ENCODE measurements around the gene SORBS1. TPM values are rescaled to one million over a fixed set of nuclear protein-coding genes. Genes with fewer than 3 reads are reported as not detected.

The SORBS1 gene
- total RNA-seq, 1 donor from 2014 or later = 28.2 TPM

- TF ChIP-seq, protein P1, sequence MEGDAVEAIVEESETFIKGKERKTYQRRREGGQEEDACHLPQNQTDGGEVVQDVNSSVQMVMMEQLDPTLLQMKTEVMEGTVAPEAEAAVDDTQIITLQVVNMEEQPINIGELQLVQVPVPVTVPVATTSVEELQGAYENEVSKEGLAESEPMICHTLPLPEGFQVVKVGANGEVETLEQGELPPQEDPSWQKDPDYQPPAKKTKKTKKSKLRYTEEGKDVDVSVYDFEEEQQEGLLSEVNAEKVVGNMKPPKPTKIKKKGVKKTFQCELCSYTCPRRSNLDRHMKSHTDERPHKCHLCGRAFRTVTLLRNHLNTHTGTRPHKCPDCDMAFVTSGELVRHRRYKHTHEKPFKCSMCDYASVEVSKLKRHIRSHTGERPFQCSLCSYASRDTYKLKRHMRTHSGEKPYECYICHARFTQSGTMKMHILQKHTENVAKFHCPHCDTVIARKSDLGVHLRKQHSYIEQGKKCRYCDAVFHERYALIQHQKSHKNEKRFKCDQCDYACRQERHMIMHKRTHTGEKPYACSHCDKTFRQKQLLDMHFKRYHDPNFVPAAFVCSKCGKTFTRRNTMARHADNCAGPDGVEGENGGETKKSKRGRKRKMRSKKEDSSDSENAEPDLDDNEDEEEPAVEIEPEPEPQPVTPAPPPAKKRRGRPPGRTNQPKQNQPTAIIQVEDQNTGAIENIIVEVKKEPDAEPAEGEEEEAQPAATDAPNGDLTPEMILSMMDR (conservative IDR thresholded peaks at IDR 0.05) = no peak
- H3K27me3 Mint-ChIP-seq = no peaks in the 10 kb centered on the region
- peaks cover 6% of the 10 kb centered on the region for H3K36me3 Mint-ChIP-seq
- peaks cover 25% of the 10 kb centered on the region for H3K4me1 Mint-ChIP-seq (ENCODE audit: unreplicated experiment)
- no peak overlapping the region for H3K4me3 Mint-ChIP-seq
- no peaks in the 10 kb centered on the region for H3K9me3 Mint-ChIP-seq
- H3K27ac Mint-ChIP-seq = no peak overlapping the region
- no peak for DNase-seq (ENCODE audit: extremely low spot score, unreplicated experiment)
These were observed 131.5 kb downstream of the SORBS1 start for GRCh38 chr10:95429639-95430038.

DNA sequence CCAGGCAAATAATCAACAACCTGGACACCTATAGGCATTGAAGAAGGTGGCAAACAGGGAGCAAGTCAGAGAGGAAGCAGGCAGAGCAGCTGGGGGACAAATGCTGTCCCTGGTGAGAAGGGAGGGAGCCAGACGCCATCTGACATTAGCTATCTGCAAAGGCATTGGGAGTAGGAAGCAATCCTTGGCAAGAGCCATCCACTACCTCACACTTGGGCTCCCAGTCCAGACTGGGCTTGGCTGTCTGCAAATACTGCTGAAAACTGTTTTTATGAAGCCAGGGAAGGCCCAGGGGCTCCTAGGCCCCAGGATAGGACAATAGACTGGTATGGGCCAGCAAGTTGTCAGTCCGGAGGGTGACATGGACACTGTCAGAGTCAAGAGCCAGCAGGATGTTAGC is 132.5 kb downstream of the SORBS1 start:
- Mint-ChIP-seq H3K9me3 (no peaks in the 10 kb centered on the region), H3K36me3 (peaks cover 6% of the 10 kb centered on the region), H3K4me1 (ENCODE audit: unreplicated experiment) (peaks cover 25% of the 10 kb centered on the region), H3K4me3 (no peak overlapping the region), H3K27ac (no peak overlapping the region), H3K27me3 (no peaks in the 10 kb centered on the region)
- TF ChIP-seq, protein P1 (conservative IDR thresholded peaks at IDR 0.05) = no peak
- no peak for DNase-seq (ENCODE audit: extremely low spot score, unreplicated experiment)

DNA sequence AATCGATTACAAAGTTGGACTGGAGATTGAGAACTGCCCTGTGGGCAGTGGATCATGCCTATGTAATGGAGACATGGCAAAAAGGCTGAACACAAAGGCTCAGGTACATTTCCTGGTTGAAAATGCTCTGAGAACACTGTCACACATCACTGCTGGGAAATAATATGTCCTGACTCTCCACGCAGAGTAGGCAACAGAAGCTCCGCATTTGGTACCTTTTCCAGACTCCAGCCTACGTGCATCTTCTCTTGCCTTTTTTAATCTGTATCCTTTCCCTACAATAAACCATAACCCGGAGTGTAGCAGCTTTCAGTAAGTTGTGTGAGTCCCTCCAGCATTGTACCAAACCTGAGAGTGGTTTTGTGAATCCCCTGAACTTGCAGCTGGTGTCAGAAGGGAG is 134.7 kb downstream of the SORBS1 start:
- H3K9me3 Mint-ChIP-seq = no peaks in the 10 kb centered on the region
- no peak for DNase-seq (ENCODE audit: extremely low spot score, unreplicated experiment)
- TF ChIP-seq, protein P1 (conservative IDR thresholded peaks at IDR 0.05) = no peak
- H3K36me3 Mint-ChIP-seq = peaks cover 6% of the 10 kb centered on the region
- no peak overlapping the region for H3K4me3 Mint-ChIP-seq
- no peaks in the 10 kb centered on the region for H3K27me3 Mint-ChIP-seq
- H3K27ac Mint-ChIP-seq = no peak overlapping the region
- peaks cover 6% of the 10 kb centered on the region for H3K4me1 Mint-ChIP-seq (ENCODE audit: unreplicated experiment)

- H3K4me3 Mint-ChIP-seq = no peak overlapping the region
- TF ChIP-seq, protein P1 (conservative IDR thresholded peaks at IDR 0.05) = no peak
- no peak for DNase-seq (ENCODE audit: extremely low spot score, unreplicated experiment)
These were observed 135.3 kb downstream of the SORBS1 start for GRCh38 chr10:95425592-95426465.

GRCh38 chr10:95423164-95424005 is 137.8 kb downstream of the SORBS1 start:
- Mint-ChIP-seq H3K9me3 (no peaks in the 10 kb centered on the region), H3K4me3 (no peak overlapping the region), H3K4me1 (ENCODE audit: unreplicated experiment) (peaks cover 6% of the 10 kb centered on the region), H3K36me3 (peaks cover 12% of the 10 kb centered on the region), H3K27ac (no peak overlapping the region), H3K27me3 (no peaks in the 10 kb centered on the region)
- DNase-seq (ENCODE audit: extremely low spot score, unreplicated experiment) = no peak
- TF ChIP-seq, protein P1 (conservative IDR thresholded peaks at IDR 0.05) = no peak

More at GRCh38 chr10:95425592-95426465, 135.3 kb downstream of the SORBS1 start:
- H3K4me1 Mint-ChIP-seq (ENCODE audit: unreplicated experiment) = no peaks in the 10 kb centered on the region
- no peak overlapping the region for H3K27ac Mint-ChIP-seq
- no peaks in the 10 kb centered on the region for H3K9me3 Mint-ChIP-seq
- no peaks in the 10 kb centered on the region for H3K27me3 Mint-ChIP-seq
- peaks cover 7% of the 10 kb centered on the region for H3K36me3 Mint-ChIP-seq

All from type B pancreatic cell (in vitro differentiated cells).